HepG2 (cell line): ENCODE data around the gene RPS19. TPM values are rescaled to one million over a fixed set of nuclear protein-coding genes. Genes with fewer than 3 reads are reported as not detected.

ENCODE experiments used
- ARID5B ChIP-seq: IDR thresholded peaks from 2 replicates; pipeline ENCODE4 v1.4.0; 2020; ENCODE audit warnings: mild to moderate bottlenecking, missing genetic modification reagents
- ATF4 ChIP-seq, 2 experiments: fragments of 450-650 bp in 1 of 2; sonication (generic) in 1 of 2; formaldehyde crosslinking; IDR thresholded peaks; 2 replicates each; pipeline versions ENCODE4 v1.5.0 to v1.8.0; 2020 to 2022; ENCODE audit warnings: mild to moderate bottlenecking in 1 of 2, missing genetic modification reagents in 1 of 2
- ATRX ChIP-seq: sonication (generic); formaldehyde crosslinking; IDR thresholded peaks from 2 replicates; pipeline ENCODE4 v1.4.0; 2020; ENCODE audit warnings: missing genetic modification reagents, borderline replicate concordance
- BCL3 ChIP-seq: sonication (generic); formaldehyde crosslinking; IDR thresholded peaks from 2 replicates; pipeline ENCODE4 v1.5.1; 2020; ENCODE audit warnings: mild to moderate bottlenecking, missing genetic modification reagents, moderate library complexity
- BCL6 ChIP-seq: IDR thresholded peaks from 2 replicates; pipeline ENCODE4 v1.6.1; 2016; ENCODE audit warnings: missing genetic modification reagents, missing compliant biosample characterization
- DMAP1 ChIP-seq: IDR thresholded peaks from 2 replicates; pipeline ENCODE4 v1.6.1; 2016
- ERF ChIP-seq: IDR thresholded peaks from 2 replicates; pipeline ENCODE4 v1.6.1; 2018; ENCODE audit warnings: missing biosample characterization, missing genetic modification reagents
- IRF2 ChIP-seq: IDR thresholded peaks from 2 replicates; pipeline ENCODE4 v1.6.1; 2018; ENCODE audit warnings: missing genetic modification reagents, missing compliant biosample characterization
- MED13 ChIP-seq: sonication (generic); formaldehyde crosslinking; IDR thresholded peaks from 2 replicates; pipeline ENCODE4 v1.5.0; 2020; ENCODE audit warnings: missing genetic modification reagents
- MED8 ChIP-seq: sonication (generic); formaldehyde crosslinking; IDR thresholded peaks from 2 replicates; pipeline ENCODE4 v1.8.1; 2023; ENCODE audit warnings: mild to moderate bottlenecking, missing genetic modification reagents; ENCODE audit not compliant: insufficient replicate concordance
- MLLT10 ChIP-seq: sonication (generic); formaldehyde crosslinking; IDR thresholded peaks from 2 replicates; pipeline ENCODE4 v1.4.0; 2020; ENCODE audit warnings: missing genetic modification reagents
- SOX13 ChIP-seq, 3 experiments: fragments of 450-650 bp in 1 of 3; sonication (generic) in 1 of 3; formaldehyde crosslinking in 1 of 3; IDR thresholded peaks in 2 of 3; conservative IDR thresholded peaks in 1 of 3; 2 replicates each; pipeline versions ENCODE4 v1.5.0 to v1.6.1; 2016 to 2020; ENCODE audit warnings: antibody characterized with exemption in 1 of 3, mild to moderate bottlenecking in 1 of 3, missing compliant biosample characterization in 1 of 3, missing genetic modification reagents in 1 of 3, moderate library complexity in 1 of 3
- SRSF1 ChIP-seq: fragments of 200-400 bp; formaldehyde crosslinking; optimal IDR thresholded peaks from 2 replicates; pipeline ENCODE3; 2017; ENCODE audit warnings: mild to moderate bottlenecking, low read depth, low read length, moderate library complexity
- TFE3 ChIP-seq: IDR thresholded peaks from 2 replicates; pipeline ENCODE4 v1.6.1; 2016
- TP53 ChIP-seq: sonication (generic); formaldehyde crosslinking; conservative IDR thresholded peaks from 2 replicates; pipeline ENCODE4 v1.4.0; 2020; ENCODE audit warnings: missing genetic modification reagents
- ZFP82 ChIP-seq: sonication (generic); formaldehyde crosslinking; IDR thresholded peaks from 2 replicates; pipeline ENCODE4 v1.5.1; 2020; ENCODE audit warnings: mild to moderate bottlenecking, missing genetic modification reagents, borderline replicate concordance
- ZNF10 ChIP-seq: sonication (generic); formaldehyde crosslinking; IDR thresholded peaks from 2 replicates; pipeline ENCODE4 v1.4.0; 2020; ENCODE audit warnings: mild to moderate bottlenecking, low read depth, missing genetic modification reagents, borderline replicate concordance
- ZNF143 ChIP-seq: sonication (generic); formaldehyde crosslinking; IDR thresholded peaks from 2 replicates; pipeline ENCODE4 v1.4.0; 2020; ENCODE audit warnings: missing genetic modification reagents
- polyA plus RNA-seq, 8 experiments: library from polyadenylated mRNA; depleted of rRNA in 3 of 8; stranded (reverse) in 7 of 8; unstranded in 1 of 8; fragments of >200 nt; fragmentation: Illumina TruSeq in 4 of 8; extraction: Trizol in 4 of 8; gene quantifications; 2 replicates each; pipeline versions ENCODE4 v1.2.1 to v1.2.3, GENCODE V29; 2011 to 2016; ENCODE audit warnings: low read depth in 4 of 8, missing spikeins in 1 of 8, mixed read lengths in 1 of 8; ENCODE audit not compliant: insufficient read depth in 1 of 8
- total RNA-seq, 5 experiments: library from RNA; depleted of rRNA; stranded (reverse); fragments of >200 nt; fragmentation: Illumina TruSeq; extraction: Trizol; gene quantifications; 2 replicates each; pipeline ENCODE4 v1.2.3, GENCODE V29; 2016; ENCODE audit warnings: low read depth in 1 of 5

RPS19 gene
- total and polyA plus RNA-seq, 2 of the 13 experiments (the other 11 are each of a cell fraction or from before 2014, with no cell fraction given): 1,983 to 4,758 TPM

GRCh38 chr19:41887711-41888382 lies 27.8 kb downstream of the RPS19 start (continued):
- TF ChIP-seq SOX13 (IDR thresholded peaks at IDR 0.05) (no peak), SOX13 (CRISPR knock-in tag; conservative IDR thresholded peaks at IDR 0.05 in 1 of 2, IDR thresholded peaks at IDR 0.05 in 1 of 2) (peak in 1 of 2 experiments; percentile 78; a peak in 2 of 4 replicates), ZFP82 (CRISPR knock-in tag) (no peak), DMAP1 (peak; percentile 36; the same call in 1 of the 2 replicates), SRSF1 (peak; percentile 90), MED13 (CRISPR knock-in tag) (peak; percentile 55; the same call in 1 of the 2 replicates), MED8 (CRISPR knock-in tag) (peak; percentile 58), BCL6 (CRISPR knock-in tag) (peak; percentile 68), MLLT10 (CRISPR knock-in tag) (no peak), ZNF10 (CRISPR knock-in tag) (no peak), ARID5B (CRISPR knock-in tag) (peak; percentile 69), ZNF143 (CRISPR knock-in tag) (0 out of 2 replicates have a peak, but pooled peaks have one; percentile 17), TFE3 (CRISPR knock-in tag) (0 out of 2 replicates have a peak, but pooled peaks have one; percentile 35), ATF4 (CRISPR knock-in tag; IDR thresholded peaks at IDR 0.05) (peak in 1 of 2 experiments; percentile 35; a peak in 1 of 4 replicates), TP53 (CRISPR knock-in tag) (no peak), BCL3 (CRISPR knock-in tag) (0 out of 2 replicates have a peak, but pooled peaks have one; percentile 72), ERF (CRISPR knock-in tag) (peak; percentile 84), IRF2 (CRISPR knock-in tag) (peak; percentile 60; the same call in 1 of the 2 replicates), ATRX (no peak)
